HG03575 (cell line): Measurements from ENCODE around the gene CLK4.
"Not testable (repeated sequence)": the region's sequence is repeated elsewhere in the genome, so short reads cannot be mapped to it uniquely, and the experiment has no call there.

Source experiments
- ATAC-seq: cut with Tn5 transposase; IDR thresholded peaks from one replicate; pipeline ENCODE4 v1.9.1; 2021; ENCODE audit not compliant: unreplicated experiment, insufficient number of reproducible peaks, low FRiP score; ENCODE audit errors: extremely low read depth

The CLK4 gene

DNA sequence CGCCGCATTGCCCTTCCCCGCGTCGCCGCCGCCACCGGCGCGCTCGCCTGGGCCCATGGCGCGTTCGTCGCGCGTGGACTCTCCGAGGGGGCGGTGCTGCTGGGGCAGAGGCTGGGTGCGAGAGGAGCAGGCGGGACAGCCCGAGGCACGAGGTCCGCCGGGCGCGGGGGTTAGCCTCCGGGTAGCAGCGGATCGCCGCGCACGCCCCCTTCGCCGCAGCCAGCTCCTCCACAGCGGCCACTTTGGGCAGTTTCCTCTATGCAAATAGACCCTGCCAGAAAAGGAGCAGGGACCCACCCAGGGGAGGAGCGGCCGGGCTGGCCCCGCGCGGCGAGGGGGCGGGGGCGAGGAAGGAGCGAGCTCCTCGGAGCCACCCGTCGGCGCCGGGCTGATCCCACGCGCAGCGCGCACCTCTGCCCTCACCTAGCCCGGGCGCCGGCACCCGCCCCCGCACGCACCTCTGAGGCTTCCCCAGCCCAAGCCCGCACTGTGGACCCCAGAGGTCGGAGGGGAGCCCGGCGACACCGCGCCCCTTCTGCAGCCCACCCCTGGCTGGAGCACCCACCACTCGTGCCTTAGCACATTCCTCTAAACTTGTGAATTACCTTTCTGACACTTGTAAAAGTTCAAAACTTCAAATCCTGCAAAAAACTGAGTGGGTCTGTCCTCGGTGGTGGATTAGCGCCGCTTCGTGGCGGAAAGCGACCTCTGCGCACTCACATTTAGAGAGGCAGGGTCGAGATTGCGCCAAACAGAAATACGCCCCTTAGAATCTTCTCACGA is 36.5 kb downstream of the CLK4 start, which contains the start of gene COL23A1:
COL23A1 (minus strand) TSS at position 253 of the 783 bp plus-strand sequence.
- no peak for ATAC-seq

DNA sequence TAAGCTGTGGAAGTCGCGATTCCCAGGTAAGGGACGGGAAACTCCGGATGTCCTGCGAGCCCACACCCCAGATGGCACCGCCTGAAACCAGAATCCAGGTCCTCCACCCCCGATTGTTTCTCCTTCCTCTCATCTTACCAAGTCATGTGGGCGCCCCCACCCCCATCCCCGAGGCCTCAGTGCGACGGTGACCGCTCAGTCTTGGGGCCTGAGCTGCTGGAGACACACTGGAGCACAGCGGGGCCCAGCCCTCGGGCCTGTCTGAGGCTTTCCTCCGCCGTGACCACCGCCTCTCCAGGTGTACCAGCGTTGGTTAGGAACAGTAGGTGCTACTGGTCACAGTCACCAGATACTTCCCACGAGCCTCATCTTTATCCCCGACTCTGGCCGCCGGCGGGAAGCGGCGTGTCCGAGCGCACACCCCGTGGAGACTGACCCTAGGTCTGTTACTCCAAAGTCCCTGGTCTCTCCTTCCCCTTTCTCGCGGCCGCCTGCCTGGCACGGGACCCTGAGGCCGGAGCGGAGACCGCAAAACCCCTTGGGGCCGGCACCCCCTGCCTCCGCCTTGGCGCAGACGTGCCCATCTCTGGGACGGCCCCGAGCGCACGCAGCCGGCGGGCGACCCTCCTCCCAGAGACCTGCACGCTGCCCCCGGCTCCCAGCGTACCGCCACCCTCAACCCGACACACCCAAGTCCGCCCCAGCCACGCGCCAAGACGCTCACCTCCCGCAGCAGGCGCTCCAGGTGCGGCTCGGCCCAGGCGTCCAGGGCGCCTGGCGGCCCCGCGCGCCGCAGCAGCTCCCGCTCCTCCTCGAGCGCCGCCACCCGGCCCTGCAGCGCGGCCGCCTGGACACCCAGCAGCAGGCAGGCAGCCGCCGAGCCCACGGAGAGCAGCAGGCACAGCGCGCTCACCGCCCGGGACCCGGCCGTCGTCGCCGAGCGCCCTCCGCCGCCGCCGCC is 37.4 kb downstream of the CLK4 start:
- no peak for ATAC-seq

DNA sequence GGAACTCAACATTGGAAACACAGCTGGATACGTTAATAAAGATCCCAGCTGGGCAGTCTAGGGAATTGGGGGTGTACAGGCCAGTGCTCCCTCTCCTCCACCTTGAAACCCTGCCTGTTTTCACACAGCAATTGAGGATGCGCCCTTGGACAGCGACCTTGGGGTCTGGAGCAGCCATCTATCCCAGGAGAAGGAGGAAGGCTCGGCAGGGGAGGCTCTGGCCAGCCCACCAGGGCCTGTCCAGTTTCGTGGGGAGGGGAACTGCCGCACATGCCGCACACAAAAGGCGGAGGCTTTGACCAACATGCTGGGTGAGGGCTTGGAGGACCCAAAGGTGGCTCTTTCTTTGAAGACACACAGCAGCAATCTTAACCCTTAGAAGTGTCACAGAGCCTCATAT is 38.1 kb downstream of the CLK4 start:
- no peak for ATAC-seq

DNA sequence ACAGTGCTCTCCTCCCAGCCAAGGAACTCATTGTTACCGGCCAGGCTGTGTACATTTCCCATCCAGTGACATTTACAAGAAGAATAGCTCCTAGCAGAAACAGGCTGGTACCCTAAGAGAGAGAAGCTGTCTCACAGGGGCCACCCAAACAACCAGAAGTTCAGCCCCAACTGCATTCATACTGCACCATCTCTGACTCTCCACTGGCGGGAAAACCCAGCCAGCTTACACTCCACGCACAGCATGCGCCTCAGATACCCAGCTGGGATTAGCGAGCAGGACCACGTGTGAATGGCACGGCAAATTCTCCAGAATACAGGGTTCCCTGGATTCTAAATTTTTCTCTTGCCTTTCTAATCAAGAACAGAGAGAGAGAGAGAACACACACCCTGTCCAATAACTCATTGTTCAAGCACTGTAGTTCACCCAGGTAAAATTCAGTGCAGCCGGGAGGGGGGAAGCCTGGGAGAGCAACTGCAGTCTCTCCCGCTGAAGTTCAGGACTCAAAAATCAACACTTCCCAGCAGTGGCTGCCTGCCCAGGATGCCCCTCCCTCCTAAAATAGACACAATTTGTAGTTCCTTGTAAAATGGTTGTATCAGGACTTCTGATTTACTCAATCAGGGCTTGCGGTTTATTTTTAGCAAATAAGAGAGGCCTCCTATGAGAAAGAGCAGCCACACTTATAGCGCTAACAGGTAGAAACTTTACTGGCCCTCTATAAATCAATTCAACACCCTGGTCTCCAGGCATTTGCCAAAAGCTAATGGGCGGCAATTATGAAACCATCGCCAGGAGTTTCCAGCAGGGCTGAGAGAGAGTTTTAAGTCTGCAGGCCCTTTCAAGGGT is 38.9 kb downstream of the CLK4 start:
- no peak for ATAC-seq

DNA sequence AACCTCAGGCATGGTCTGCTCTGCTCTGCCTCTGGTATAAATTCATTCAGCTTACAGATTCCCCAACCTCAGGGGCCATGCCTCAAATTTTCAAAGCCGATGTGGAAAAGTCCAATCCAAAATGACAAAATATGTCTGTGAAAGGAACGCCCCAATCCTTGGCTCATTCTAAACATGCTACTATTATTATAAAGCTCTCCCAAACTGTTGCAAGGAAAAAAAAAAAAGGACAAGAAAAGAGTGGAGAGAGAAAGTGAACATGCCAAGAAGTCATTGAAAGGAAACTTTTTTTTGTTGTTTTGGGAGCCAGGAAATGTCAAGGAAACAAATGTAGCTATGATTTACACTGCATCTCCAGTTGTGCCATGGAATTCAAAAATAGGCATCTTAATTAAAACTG is 40.5 kb downstream of the CLK4 start:
- ATAC-seq: no peak

DNA sequence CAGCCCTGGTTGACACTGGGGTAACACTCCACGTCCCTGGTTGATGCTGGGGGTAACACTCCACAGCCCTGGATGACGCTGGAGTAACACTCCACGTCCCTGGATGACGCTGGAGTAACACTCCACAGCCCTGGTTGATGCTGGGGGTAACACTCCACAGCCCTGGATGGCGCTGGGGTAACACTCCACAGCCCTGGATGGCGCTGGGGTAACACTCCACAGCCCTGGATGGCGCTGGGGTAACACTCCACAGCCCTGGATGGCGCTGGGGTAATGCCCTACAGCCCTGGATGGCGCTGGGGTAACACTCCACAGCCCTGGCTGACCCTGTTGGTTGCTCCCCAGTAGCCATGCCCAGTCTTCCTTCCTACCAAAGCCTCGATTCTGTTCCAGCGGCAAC is 41.4 kb downstream of the CLK4 start:
- ATAC-seq: not testable (repeated sequence)

DNA sequence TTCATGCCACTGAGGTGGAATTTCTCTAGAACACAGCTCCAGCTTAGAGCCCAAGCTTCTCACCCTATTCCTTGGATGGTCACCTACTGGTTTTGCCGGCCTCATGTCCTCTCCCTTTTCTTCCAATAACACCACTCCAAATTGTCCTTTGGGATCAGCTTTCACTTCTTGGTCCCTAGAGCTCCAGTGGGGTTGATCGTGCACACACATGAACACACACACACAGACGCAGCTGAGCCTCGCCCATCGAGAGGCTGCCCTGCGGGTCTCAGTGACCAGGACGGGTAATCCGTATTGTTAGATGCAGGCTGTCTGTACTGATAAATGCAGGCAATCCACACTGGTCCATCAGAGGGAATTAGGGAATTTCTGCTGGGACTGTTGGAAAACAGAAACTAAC is 43.6 kb downstream of the CLK4 start:
- no peak for ATAC-seq

DNA sequence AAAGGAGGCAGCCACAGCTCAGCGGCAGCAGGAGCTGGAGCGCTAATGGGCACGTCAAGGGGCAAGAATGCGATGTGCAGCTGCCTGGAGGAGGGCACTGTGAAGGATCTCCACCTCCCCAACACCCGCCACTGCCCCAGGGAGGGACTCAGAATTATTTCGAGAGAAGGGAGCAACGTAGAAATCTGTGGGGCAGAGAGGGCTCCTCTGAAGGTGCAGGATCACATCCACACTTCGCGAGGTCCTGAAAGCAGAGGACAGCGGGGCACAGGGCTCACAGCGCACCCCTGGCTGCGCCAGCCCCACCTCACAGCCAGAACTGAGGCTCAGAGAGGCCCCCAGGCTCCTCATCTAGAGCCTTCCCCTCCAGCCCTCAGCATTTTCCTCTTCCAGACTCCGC is 44.6 kb downstream of the CLK4 start:
- no peak for ATAC-seq

DNA sequence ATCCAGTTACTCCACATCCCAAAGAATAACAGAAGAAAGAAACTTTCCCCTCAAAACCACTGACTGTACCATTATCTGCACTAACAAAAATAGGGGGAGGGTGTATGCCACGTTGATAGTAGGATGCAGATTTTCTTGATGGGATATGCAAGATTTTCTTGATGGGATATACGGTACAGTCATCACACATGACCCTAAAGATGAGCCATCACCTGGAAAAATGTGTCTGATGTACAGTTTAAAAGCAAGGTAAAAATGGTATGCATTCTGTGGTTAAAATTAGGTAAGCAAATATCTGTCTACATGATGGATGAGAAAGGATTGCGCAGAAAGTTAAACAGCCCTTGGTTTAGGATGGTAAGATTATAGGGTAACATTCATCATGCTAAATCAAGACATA is 45.2 kb downstream of the CLK4 start:
- no peak for ATAC-seq

DNA sequence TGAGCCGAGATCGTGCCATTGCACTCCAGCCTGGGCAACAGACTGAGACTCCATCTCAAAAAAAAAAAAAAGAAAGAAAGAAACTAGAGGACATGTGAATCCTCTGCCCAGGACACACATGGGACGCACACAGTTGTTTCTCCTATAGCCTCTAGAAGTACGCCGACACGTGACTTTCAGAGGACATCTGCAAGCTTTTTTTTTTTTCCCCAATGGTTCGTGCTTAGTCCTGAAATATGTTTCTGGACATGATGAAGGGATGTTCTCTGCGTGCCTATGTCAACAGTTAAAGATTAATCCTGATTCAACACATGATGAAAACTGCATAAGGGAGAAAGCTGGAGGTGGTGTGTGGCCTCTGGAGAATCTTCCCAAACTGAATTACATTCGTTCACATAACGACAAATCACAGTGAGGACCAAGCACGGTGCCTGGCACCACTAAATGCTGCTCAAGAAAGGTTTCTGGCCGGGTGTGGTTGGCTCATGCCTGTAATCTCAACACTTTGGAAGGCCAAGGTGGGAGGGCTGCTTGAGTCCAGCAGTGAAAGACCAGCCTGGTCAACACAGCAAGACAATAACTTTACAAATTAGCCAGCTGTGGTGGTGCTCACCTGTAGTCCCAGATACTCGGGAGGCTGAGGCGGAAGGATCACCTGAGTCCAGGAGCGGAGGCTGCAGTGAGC is 46.4 kb downstream of the CLK4 start:
- ATAC-seq: no peak

DNA sequence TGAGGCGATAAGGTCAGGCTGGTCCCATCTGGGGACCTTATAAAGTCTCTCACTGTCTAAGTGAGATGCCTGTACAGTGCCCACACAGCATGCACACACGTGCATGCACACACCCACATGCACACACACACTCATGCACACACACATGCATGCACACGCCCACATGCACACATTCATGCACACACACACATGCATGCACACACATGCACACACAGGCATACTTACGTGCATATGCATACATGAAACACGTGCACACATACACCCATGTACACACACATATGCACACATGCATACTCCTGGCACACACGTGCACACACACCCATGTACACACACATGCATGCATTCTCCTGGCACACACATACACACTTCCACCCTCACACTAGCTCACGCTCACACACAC is 48.9 kb downstream of the CLK4 start:
- ATAC-seq: no peak

DNA sequence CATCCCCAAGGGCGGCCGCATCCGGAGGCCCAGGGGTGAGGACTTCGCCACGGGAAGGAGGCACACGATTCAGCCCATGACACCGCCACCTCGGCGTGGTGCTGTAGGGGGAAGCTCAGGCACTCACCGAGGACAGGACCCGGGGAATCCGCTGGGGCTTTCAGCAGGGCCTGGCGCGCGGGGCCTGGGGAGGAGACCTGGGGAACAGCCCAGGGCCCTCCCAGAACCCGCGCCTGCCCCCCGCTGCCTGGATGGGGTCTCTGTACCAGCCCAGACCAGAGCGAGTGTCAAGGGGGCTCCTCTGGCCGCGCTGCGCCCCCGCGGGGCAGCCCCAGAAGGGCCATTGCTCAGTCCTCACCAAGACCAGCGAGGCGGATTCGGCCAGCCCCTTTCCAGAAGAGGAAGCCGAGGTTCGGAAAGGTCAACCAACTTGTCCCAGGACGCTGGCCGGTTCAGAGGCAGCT is 49.4 kb downstream of the CLK4 start:
- ATAC-seq: no peak

DNA sequence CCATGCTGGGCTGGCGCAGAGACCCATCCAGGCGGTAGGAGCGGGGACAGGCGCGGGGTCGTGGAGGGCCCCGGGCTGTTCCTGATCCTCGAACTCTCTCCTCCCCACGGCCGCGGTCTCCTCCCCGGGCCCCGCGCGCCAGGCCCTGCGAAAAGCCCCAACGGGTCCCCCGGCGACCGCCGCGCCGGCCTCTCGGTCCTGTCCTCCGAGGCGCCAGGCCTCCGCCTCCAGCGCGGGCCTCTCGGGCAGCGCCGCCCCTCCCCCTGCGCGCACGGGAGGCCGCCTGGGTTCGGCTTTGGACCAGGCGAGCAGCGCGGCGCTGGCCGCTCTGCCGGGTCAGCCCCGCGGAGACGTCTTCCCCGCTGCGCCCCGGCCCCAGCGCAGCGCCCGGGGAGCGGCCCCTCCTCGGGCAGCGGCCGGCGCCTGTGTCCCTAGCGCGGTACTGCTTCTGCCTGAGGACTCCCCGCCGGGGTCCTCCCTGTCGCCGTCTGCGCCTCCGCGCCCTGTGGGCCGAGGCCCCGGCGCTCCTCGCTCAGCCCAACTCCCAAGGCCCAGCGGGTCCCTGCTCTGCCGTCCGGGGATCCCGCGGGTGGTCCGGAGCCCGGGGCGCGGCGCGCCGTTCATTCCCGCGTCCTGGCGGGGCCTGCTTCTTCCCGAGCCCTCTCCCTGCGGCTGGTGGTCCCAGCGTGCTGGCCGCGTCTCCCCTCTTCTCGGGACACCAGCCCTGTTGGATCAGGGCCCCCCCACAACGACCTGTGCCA is 50.1 kb downstream of the CLK4 start:
- no peak for ATAC-seq

DNA sequence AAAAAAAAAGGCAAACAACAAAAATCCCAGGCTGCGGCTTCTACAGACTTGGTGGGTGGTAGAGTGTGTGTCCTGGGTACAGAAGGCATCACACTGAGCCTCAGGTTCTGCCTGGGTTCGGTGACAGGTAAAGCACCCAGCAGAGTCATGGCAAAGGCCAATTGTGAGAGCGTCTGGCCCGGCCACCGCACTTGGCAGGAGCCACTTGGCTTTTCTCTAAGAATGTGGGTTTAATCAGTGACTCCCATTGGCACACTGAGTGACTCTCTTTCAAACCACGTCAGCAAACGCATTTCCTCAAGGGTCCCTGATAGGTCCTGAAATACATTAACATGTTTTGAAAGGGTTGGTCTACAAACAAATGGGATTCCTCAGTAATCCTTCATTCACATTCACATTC is 53.6 kb downstream of the CLK4 start:
- no peak for ATAC-seq

DNA sequence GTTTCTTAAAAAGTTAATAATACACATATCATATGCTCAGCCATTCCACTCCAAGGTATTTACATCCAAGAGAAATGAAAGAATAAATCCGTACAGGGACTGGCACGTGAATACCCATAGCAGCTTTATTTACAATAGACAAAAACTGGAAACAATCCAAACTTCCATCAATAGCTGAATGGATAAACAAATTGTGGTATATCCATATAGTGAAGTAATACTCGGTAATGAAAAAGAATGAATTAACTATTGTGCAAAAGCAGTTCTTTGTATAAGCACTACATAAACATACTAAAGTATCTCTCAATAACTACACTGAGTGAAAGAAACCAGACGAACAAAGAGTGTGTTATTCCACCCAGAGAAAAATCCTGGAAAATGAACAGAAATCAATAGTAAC is 54.2 kb downstream of the CLK4 start:
- ATAC-seq: no peak

DNA sequence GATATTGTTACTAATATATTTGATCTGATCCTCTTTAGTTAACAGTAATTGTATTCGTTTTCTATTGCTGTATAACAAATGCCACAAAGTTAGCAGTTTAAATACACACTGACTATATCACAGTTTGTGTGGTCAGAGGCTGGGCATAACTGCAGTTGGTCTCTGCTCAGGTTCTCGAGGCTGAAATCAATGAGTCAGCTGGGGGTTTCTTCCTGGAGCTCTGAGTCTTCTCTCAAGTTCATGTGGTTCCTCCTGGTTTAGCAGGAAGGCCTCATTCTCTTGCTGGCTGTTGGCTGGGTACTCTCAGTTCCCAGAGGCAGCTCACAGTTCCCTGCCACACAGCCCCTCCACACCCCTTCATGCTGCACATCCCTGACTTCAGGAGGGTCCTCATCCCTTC is 57.4 kb downstream of the CLK4 start:
- no peak for ATAC-seq

DNA sequence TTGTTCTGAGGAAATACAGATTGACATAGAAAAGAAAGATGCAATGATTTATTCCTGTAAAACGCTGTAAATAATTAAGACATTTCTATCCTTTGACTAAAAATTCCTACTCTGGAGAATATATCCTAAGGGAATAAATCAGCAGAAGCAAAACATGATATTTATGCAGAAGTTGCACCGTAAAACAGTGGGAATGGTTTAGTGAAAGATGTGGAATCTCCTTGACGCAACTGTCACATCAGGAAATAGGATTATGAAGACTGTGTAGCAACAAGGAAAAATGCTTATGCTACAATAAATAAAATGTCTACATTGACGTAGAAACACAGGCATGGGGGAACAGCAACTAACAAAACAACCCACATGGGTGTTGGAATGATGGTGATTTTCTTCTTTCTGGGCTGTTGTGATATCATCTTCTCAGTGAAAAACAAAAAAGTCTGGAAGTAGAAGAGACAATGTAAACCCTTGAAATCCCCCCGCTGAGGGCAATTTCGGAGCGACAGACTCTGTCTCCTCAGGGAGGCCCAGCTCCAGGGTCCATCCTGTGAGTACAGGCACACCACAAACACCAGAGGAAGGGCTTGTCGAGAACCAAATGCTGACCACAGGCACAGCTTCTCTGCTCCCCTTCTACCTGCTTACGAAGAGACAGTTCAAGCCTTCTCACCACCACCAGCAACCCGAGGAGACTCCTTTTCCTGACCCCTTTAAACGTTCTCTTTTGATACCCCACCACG is 61.9 kb downstream of the CLK4 start:
- ATAC-seq: no peak
